ENCODE measurements around the gene CSK.

Gene CSK

DNA sequence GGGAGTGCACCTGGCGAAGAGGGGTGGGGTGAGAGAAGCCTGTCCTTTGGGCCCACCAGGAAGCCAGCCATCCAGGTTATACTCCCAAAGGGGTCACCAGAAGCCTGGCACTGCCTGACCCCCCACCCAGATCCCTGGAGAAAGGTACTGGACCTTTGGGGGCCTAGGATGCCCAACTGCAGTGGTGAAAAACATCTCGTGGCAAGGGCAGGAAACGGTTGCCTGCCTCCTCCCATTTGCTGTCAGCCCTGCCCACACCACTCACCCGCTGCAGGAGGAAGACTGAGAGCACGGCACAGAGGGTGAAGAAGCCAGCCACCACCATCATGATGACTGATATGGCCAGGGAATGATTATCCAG is 63.3 kb downstream of the CSK start:
- DNase-seq: no peak

DNA sequence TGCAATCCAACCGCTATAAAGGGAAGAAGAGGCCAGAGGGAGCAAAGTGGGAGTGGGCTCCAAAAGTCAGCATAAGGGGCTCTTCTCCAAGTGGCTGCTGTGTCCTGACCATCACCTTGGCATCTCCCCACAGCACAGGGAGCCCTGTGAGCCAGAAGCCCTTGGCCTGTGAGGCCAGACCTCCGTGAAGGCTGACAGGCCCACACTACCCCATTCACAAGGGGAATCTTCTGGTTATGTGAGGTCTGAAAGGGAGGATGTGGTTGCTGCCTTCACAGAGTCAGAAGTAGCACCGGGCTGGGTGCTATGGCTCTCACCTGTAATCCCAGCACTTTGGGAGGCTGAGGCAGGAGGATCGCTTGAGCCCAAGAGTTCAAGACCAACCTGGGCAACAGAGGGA is 63.7 kb downstream of the CSK start:
- no peak for DNase-seq

DNA sequence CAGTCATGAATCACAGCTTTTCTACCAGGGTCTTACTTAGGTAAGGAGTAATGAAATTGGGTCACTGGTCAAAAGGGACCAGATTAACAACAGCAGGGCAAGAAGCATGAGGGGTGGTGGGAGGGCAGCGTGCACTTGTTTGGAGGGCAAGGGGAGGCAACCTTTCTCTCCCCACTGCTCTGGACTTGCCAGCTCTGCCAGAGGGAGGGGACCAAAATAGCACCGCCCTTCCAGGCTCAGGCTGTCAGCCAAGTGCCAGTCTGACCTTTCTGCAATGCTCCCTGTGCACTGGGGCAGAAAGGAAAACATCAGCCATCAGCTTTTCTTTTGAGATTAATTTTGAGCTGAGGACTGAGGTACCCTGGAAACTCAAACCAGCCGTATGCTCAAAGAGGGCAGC is 65.6 kb downstream of the CSK start:
- no peak for DNase-seq

DNA sequence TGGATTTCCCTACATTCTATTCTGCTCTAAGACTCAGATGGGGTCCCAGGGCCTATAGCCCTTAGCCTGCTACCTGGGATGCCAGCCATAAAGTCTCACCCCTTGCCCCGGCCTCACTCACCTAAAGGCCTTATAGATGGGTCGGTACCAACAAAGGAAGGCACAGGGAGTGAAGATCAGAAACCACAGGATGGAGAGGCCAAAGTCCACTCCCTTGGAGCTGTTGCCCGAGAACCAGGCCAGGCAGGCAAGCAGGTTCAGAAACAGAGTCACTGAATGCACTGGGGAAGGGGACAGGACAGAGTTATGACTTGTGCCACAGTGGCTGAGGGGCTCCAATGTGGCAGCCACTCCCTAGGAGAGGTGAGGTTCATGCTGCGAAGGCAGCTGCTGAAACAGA is 68.5 kb downstream of the CSK start:
- no peak for DNase-seq

DNA sequence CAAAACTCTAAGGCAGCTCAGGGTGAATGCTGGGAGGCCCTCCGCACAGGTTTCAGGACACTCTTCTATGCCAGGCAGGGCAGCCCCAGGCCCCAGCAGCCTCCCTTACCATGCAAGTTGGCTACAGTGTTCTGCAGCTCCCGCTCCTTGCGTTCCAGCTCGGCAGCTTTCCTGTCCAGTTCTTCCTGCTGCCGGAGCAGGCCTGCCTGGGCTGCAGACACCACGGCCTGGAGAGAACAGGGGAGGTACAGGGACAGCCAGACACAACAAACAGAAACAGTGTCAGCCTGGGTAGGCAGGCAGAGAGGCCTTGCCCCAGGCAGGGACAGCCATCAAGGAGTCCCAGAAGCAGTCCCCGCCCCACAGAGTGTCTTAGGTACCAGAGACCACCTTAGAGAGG is 70.1 kb downstream of the CSK start:
- no peak for DNase-seq
